GM18502 (cell line): ENCODE data around the gene WDR74.
A peak's percentile ranks its signal among the peaks of the same experiment; 100 is the strongest.

Source experiments
- ATAC-seq: cut with Tn5 transposase; IDR thresholded peaks from one replicate; pipeline ENCODE4 v1.9.1; 2021; ENCODE audit warnings: mild to moderate bottlenecking; ENCODE audit not compliant: unreplicated experiment, poor library complexity

The WDR74 gene

DNA sequence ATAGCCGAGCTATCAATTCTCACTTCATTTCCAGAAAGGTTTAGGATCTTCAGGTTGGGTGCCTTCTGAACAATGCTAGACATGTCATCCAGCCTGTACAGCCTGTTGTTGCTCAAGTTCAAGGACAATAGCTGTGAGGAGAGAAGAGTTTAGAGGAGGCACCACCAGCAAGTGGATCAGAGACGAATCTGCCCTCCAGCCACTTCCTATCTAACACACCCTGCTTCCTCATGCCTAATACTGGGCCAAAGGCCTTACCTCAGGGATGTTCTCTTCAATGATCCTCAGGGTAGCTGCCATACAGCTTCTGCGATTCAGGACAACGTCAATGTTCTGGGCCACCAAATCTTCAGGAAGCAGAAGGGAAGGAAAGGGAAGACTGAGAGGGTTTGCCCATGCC, 38.3 kb downstream of the WDR74 start:
- ATAC-seq = no peak

- ATAC-seq = no peak
Observed at GRCh38 chr11:62799486-62799885, 39.9 kb downstream of the WDR74 start.

GRCh38 chr11:62796281-62796680, 43.1 kb downstream of the WDR74 start:
- ATAC-seq = no peak

DNA sequence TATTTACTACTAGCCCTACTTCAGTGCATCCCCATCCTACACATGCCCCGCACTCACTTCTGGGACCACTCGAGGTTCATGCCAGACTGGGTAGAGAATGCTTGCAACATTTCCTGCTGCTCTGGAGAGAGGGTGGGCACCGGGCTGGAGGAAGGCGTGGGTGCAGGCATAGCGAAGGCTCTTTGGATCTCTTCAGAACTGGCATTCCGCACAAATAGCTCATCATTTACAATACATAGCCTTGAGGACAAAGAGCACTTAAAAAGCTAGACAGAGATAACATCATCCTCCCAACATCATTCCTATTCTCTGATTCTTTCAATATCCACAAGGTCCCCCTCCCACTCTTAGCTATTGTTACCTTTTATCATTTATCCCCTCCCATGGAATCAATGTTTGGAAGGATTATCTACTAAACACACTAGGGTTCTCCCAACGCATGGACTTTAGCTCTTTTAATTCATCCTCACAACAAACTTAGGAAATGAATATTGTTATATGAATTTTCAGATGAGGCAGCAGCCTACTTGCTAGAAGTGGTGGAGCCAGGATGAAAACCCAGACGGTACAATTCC, 45.1 kb downstream of the WDR74 start:
- ATAC-seq = no peak

- peak; percentile 17 for ATAC-seq
Observed at GRCh38 chr11:62792202-62792575, 47.2 kb downstream of the WDR74 start.

GRCh38 chr11:62791501-62792201, 47.7 kb downstream of the WDR74 start, which contains the start of gene TMEM223:
TSS of gene TMEM223 (minus strand) at chr11:62792006. CDS start at chr11:62791994, 12 bp downstream.
- ATAC-seq = peak; percentile 70

- ATAC-seq = no peak
Observed at GRCh38 chr11:62789576-62789975, 49.8 kb downstream of the WDR74 start.

DNA sequence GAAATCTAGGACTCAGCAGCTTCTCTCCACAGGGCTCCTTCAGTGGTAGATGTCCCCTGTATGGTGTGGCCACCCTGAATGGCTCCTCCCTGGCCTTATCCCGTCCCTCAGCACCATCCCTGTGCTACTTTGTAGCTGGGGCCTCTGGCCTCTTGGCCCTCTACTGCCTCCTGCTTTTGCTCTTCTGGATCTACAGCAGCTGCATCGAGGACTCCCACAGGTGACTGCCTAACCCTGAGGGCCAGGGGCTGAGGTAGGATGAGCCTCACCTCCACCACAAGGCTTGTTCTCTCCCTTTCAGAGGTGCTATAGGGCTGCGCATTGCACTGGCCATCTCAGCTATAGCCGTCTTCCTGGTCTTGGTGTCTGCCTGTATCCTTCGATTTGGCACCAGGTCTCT, 50.4 kb downstream of the WDR74 start:
- no peak for ATAC-seq

- peak; percentile 71 for ATAC-seq
Observed at GRCh38 chr11:62787005-62787759, 52.2 kb downstream of the WDR74 start, which contains the start of gene TMEM179B. TSS of gene TMEM179B (plus strand) at chr11:62787402. CDS start at chr11:62787432, 30 bp downstream.

DNA sequence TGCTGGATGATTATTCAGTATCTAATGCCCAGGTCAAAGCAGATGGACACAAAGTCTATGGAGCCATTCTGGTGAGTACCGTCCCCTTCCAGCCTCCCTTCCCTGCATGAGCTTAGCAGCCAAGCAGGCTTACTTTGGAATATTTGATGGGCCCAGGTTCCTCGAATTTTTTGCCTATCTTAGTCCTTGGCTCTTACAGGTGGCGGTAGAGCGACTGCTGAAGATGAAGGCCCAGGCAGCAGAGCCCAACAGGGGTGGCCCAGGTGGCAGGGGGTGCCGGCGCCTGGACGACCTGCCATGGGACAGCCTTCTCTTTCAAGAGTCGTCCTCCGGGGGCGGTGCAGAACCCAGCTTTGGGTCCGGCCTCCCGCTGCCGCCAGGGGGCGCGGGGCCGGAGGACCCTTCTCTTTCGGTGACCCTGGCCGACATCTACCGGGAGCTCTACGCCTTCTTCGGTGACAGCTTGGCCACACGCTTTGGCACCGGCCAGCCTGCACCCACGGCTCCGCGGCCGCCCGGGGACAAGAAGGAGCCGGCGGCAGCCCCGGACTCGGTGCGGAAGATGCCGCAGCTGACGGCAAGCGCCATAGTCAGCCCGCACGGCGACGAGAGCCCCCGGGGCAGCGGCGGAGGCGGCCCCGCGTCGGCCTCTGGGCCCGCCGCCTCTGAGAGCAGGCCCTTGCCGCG, 52.9 kb downstream of the WDR74 start:
- ATAC-seq = peak; percentile 67
